ENCODE results near the gene PCDHGA9. TPM values are rescaled to one million over a fixed set of nuclear protein-coding genes. Genes with fewer than 3 reads are reported as not detected.

PCDHGA9 gene
- total RNA-seq, 1 experiment from 2014 or later, result 0.89 TPM

DNA sequence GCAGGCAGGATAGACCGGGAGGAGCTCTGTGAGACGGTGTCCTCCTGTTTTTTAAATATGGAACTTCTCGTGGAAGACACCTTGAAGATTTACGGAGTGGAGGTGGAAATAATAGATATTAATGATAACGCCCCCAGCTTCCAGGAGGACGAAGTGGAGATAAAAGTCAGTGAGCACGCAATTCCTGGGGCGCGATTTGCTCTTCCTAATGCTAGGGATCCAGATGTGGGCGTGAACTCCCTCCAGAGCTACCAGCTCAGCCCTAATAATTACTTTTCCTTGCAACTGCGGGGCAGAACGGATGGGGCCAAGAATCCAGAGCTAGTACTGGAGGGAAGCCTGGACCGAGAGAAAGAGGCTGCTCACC is 18.9 kb downstream of the PCDHGA9 start:
- ChIA-PET POLR2A (interaction anchor here (0.9 kb wide), 1 partner anchor 137 kb away, joined by 3 read pairs; no protein-coding TSS in a partner anchor), CTCF (interaction anchor here (0.7 to 2.6 kb wide), 7 partner anchors 8 to 183 kb away, joined by 3 to 9 read pairs (median 4); partner anchors contain the start of genes PCDHGA10, PCDHGA12 and PCDHGC3)
- Mint-ChIP-seq H3K27me3 (ENCODE audit: insufficient read depth, unreplicated experiment) (no peaks in the 10 kb centered on the region), H3K36me3 (ENCODE audit: insufficient read depth, unreplicated experiment) (no peaks in the 10 kb centered on the region), H3K4me1 (ENCODE audit: insufficient read depth, unreplicated experiment) (no peaks in the 10 kb centered on the region), H3K27ac (ENCODE audit: low read depth, unreplicated experiment) (no peak overlapping the region), H3K9me3 (ENCODE audit: unreplicated experiment) (peaks cover 34% of the 10 kb centered on the region), H3K4me3 (ENCODE audit: unreplicated experiment) (no peak overlapping the region)
- DNase-seq (ENCODE audit: unreplicated experiment), result no peak
- no TSS peak for BruUV-seq (replicated peaks)
- intact Hi-C loops (cut with micrococcal nuclease), result no loop called here
- no peak for TF ChIP-seq CTCF (IDR thresholded peaks at IDR 0.05; ENCODE audit: unreplicated experiment)

DNA sequence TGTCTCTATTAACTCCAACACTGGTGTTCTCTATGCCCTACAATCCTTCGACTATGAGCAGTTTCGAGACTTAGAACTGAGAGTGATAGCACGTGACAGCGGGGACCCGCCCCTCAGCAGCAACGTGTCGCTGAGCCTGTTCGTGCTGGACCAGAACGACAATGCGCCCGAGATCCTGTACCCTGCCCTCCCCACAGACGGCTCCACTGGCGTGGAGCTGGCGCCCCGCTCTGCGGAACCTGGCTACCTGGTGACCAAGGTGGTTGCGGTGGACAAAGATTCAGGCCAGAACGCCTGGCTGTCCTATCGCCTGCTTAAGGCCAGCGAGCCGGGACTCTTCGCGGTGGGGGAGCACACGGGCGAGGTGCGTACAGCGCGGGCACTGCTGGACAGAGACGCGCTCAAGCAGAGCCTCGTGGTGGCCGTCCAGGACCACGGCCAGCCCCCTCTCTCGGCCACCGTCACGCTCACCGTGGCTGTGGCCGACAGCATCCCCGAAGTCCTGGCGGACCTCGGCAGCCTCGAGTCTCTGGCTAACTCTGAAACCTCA is 20.2 kb downstream of the PCDHGA9 start:
- H3K36me3 Mint-ChIP-seq (ENCODE audit: insufficient read depth, unreplicated experiment), result no peaks in the 10 kb centered on the region
- CTCF ChIA-PET, result interaction anchor here (1.2 kb wide), 1 partner anchor 10 kb away, joined by 4 read pairs; the partner anchor contains the start of gene PCDHGA10
- intact Hi-C loops (cut with micrococcal nuclease), result no loop called here
- TF ChIP-seq CTCF (IDR thresholded peaks at IDR 0.05; ENCODE audit: unreplicated experiment), result no peak
- no peak for DNase-seq (ENCODE audit: unreplicated experiment)
- H3K27me3 Mint-ChIP-seq (ENCODE audit: insufficient read depth, unreplicated experiment), result no peaks in the 10 kb centered on the region
- no peaks in the 10 kb centered on the region for H3K4me1 Mint-ChIP-seq (ENCODE audit: insufficient read depth, unreplicated experiment)
- H3K9me3 Mint-ChIP-seq (ENCODE audit: unreplicated experiment), result peaks cover 41% of the 10 kb centered on the region
- POLR2A ChIA-PET, result interaction anchor here (0.6 kb wide), 1 partner anchor 94 kb away, joined by 3 read pairs; no protein-coding TSS in a partner anchor
- no peak overlapping the region for H3K4me3 Mint-ChIP-seq (ENCODE audit: unreplicated experiment)
- no peak overlapping the region for H3K27ac Mint-ChIP-seq (ENCODE audit: low read depth, unreplicated experiment)
- BruUV-seq (replicated peaks), result no TSS peak

DNA sequence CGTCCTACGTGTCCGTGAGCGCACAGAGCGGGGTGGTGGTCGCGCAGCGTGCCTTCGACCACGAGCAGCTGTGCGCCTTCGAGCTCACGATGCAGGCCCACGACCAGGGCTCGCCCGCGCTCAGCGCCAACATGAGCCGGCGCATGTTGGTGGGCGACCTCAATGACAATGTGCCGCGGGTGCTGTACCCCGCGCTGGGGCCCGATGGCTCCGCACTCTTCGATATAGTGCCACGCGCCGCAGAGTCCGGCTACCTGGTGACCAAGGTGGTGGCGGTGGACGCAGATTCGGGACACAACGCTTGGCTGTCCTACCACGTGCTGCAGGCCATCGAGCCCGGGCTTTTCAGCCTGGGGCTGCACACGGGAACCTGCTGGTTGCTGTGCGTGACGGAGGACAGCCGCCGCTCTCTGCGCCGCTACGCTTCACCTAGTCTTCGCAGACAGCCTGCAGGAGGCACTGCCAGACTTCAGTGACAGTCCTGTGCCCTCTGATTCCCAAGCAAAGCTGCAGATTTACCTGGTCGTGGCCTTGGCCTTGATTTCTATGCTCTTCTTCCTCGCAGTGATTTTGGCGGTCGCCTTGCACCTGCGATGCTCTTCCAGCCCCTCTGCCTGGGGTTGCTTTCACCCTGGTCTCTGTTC is 25.3 kb downstream of the PCDHGA9 start:
- H3K36me3 Mint-ChIP-seq (ENCODE audit: insufficient read depth, unreplicated experiment), result no peaks in the 10 kb centered on the region
- no peaks in the 10 kb centered on the region for H3K27me3 Mint-ChIP-seq (ENCODE audit: insufficient read depth, unreplicated experiment)
- no peaks in the 10 kb centered on the region for H3K4me1 Mint-ChIP-seq (ENCODE audit: insufficient read depth, unreplicated experiment)
- ChIA-PET CTCF (no interaction called here), POLR2A (interaction anchor here (1.2 kb wide), 1 partner anchor 10 kb away, joined by 4 read pairs; no protein-coding TSS in a partner anchor)
- H3K27ac Mint-ChIP-seq (ENCODE audit: low read depth, unreplicated experiment), result no peak overlapping the region
- H3K9me3 Mint-ChIP-seq (ENCODE audit: unreplicated experiment), result peaks cover 45% of the 10 kb centered on the region
- no TSS peak for BruUV-seq (replicated peaks)
- no peak for TF ChIP-seq CTCF (IDR thresholded peaks at IDR 0.05; ENCODE audit: unreplicated experiment)
- intact Hi-C loops (cut with micrococcal nuclease), result no loop called here
- no peak overlapping the region for H3K4me3 Mint-ChIP-seq (ENCODE audit: unreplicated experiment)
- DNase-seq (ENCODE audit: unreplicated experiment), result no peak

- Mint-ChIP-seq H3K27me3 (ENCODE audit: insufficient read depth, unreplicated experiment) (no peaks in the 10 kb centered on the region), H3K36me3 (ENCODE audit: insufficient read depth, unreplicated experiment) (no peaks in the 10 kb centered on the region), H3K4me1 (ENCODE audit: insufficient read depth, unreplicated experiment) (no peaks in the 10 kb centered on the region), H3K27ac (ENCODE audit: low read depth, unreplicated experiment) (no peak within 1 kb of the TSS), H3K9me3 (ENCODE audit: unreplicated experiment) (peaks cover 58% of the 10 kb centered on the region), H3K4me3 (ENCODE audit: unreplicated experiment) (peak within 1 kb of the TSS; percentile 19)
- no TSS peak for BruUV-seq (replicated peaks)
- TF ChIP-seq CTCF (IDR thresholded peaks at IDR 0.05; ENCODE audit: unreplicated experiment), result peak; percentile 30
- intact Hi-C loops (cut with micrococcal nuclease), result loop anchor here (1.0 kb wide), 1 partner anchor 94 kb away; no protein-coding TSS in a partner anchor
- ChIA-PET CTCF (interaction anchor here (0.5 to 1.4 kb wide), 9 partner anchors 8 to 244 kb away, joined by 3 to 9 read pairs (median 3); partner anchors contain the start of genes PCDHGA11, PCDHGB7 and PCDHGC3), POLR2A (interaction anchor here (0.7 to 1.0 kb wide), 3 partner anchors 9 to 46 kb away, joined by 3 read pairs; no protein-coding TSS in a partner anchor)
- peak; percentile 89 for DNase-seq (ENCODE audit: unreplicated experiment)
Observed at GRCh38 chr5:141430332-141431113, 27.9 kb downstream of the PCDHGA9 start, which contains the start of gene PCDHGA12. PCDHGA12 (plus strand) TSS chr5:141430507; CDS start chr5:141430760, 253 bp downstream.
